ENCODE measurements around the gene NT5DC1.

Gene NT5DC1

GRCh38 chr6:116239256-116239655, 138.6 kb downstream of the NT5DC1 start:
- no peaks in the 10 kb centered on the region for H3K27me3 ChIP-seq (replicated peaks; ENCODE audit: insufficient read depth, low read length)
- H3K36me3 ChIP-seq (replicated peaks; ENCODE audit: insufficient read depth, low read length), result no peaks in the 10 kb centered on the region
- H3K9me3 ChIP-seq (replicated peaks; ENCODE audit: insufficient read depth, low read length), result no peaks in the 10 kb centered on the region
- H3K27ac ChIP-seq (ENCODE audit: low read length), result no peak overlapping the region
- no peak overlapping the region for H2AFZ ChIP-seq (ENCODE audit: low read length)
- no peaks in the 10 kb centered on the region for H3K9me2 ChIP-seq (replicated peaks; ENCODE audit: insufficient read depth, low read length)
- H3K79me2 ChIP-seq (ENCODE audit: low read length), result no peaks in the 10 kb centered on the region
- H4K20me1 ChIP-seq (ENCODE audit: insufficient read depth, low read length), result no peaks in the 10 kb centered on the region
- H3K4me1 ChIP-seq (ENCODE audit: low read length), result no peaks in the 10 kb centered on the region
- H3K4me2 ChIP-seq (ENCODE audit: low read depth, low read length), result no peak overlapping the region
- TF ChIP-seq EZH2 (optimal IDR thresholded peaks at IDR 0.05; ENCODE audit: low read depth, low read length) (no peak), EZH2phosphoT487 (IDR thresholded peaks at IDR 0.05; ENCODE audit: low read length) (no peak), CTCF (IDR thresholded peaks at IDR 0.05; ENCODE audit: low read length) (no peak)
- no peak overlapping the region for H3K4me3 ChIP-seq (ENCODE audit: low read length)
- no peaks in the 10 kb centered on the region for H3F3A ChIP-seq (ENCODE audit: insufficient read depth, low read length)
- H3K9ac ChIP-seq (ENCODE audit: low read length), result no peak overlapping the region
- DNase-seq, result no peak

- no peak overlapping the region for H3K4me2 ChIP-seq (ENCODE audit: low read depth, low read length)
- H3K79me2 ChIP-seq (ENCODE audit: low read length), result no peaks in the 10 kb centered on the region
- H3K4me3 ChIP-seq (ENCODE audit: low read length), result no peak overlapping the region
- no peaks in the 10 kb centered on the region for H3K4me1 ChIP-seq (ENCODE audit: low read length)
- no peaks in the 10 kb centered on the region for H3F3A ChIP-seq (ENCODE audit: insufficient read depth, low read length)
- no peak overlapping the region for H2AFZ ChIP-seq (ENCODE audit: low read length)
- TF ChIP-seq CTCF (IDR thresholded peaks at IDR 0.05; ENCODE audit: low read length) (no peak), EZH2phosphoT487 (IDR thresholded peaks at IDR 0.05; ENCODE audit: low read length) (no peak)
- H3K9me3 ChIP-seq (replicated peaks; ENCODE audit: insufficient read depth, low read length), result no peaks in the 10 kb centered on the region
- no peak overlapping the region for H3K9ac ChIP-seq (ENCODE audit: low read length)
- no peak for DNase-seq
- no peaks in the 10 kb centered on the region for H3K36me3 ChIP-seq (replicated peaks; ENCODE audit: insufficient read depth, low read length)
- no peaks in the 10 kb centered on the region for H3K27me3 ChIP-seq (replicated peaks; ENCODE audit: insufficient read depth, low read length)
- no peaks in the 10 kb centered on the region for H4K20me1 ChIP-seq (ENCODE audit: insufficient read depth, low read length)
- no peak overlapping the region for H3K27ac ChIP-seq (ENCODE audit: low read length)
- H3K9me2 ChIP-seq (replicated peaks; ENCODE audit: insufficient read depth, low read length), result no peaks in the 10 kb centered on the region
Observed at GRCh38 chr6:116239856-116240255, 139.2 kb downstream of the NT5DC1 start.

GRCh38 chr6:116244284-116244683, 143.6 kb downstream of the NT5DC1 start:
- Histone ChIP-seq H3K9me3 (replicated peaks; ENCODE audit: insufficient read depth, low read length) (no peaks in the 10 kb centered on the region), H3K27me3 (replicated peaks; ENCODE audit: insufficient read depth, low read length) (no peaks in the 10 kb centered on the region), H3K36me3 (replicated peaks; ENCODE audit: insufficient read depth, low read length) (no peaks in the 10 kb centered on the region), H3K9ac (ENCODE audit: low read length) (no peak overlapping the region), H3K79me2 (ENCODE audit: low read length) (no peaks in the 10 kb centered on the region), H2AFZ (ENCODE audit: low read length) (no peak overlapping the region), H3F3A (ENCODE audit: insufficient read depth, low read length) (no peaks in the 10 kb centered on the region), H4K20me1 (ENCODE audit: insufficient read depth, low read length) (no peaks in the 10 kb centered on the region), H3K4me1 (ENCODE audit: low read length) (no peaks in the 10 kb centered on the region), H3K4me2 (ENCODE audit: low read depth, low read length) (no peak overlapping the region), H3K9me2 (replicated peaks; ENCODE audit: insufficient read depth, low read length) (no peaks in the 10 kb centered on the region), H3K27ac (ENCODE audit: low read length) (no peak overlapping the region), H3K4me3 (ENCODE audit: low read length) (no peak overlapping the region)
- TF ChIP-seq CTCF (IDR thresholded peaks at IDR 0.05; ENCODE audit: low read length), result no peak
- TF ChIP-seq EZH2phosphoT487 (IDR thresholded peaks at IDR 0.05; ENCODE audit: low read length), result no peak
- no peak for TF ChIP-seq EZH2 (optimal IDR thresholded peaks at IDR 0.05; ENCODE audit: low read depth, low read length)
- DNase-seq, result no peak
